Inferior parietal cortex (tissue), 1 donor: Measurements from ENCODE around the gene GRAMD1A.

ENCODE experiments used
- DNase-seq: peaks from one replicate; pipeline ENCODE4 v3.0.0-alpha.2; 2016; ENCODE audit errors: extremely low spot score

GRAMD1A gene

GRCh38 chr19:35053667-35054293 is 53.7 kb downstream of the GRAMD1A start:
- DNase-seq = no peak

DNA sequence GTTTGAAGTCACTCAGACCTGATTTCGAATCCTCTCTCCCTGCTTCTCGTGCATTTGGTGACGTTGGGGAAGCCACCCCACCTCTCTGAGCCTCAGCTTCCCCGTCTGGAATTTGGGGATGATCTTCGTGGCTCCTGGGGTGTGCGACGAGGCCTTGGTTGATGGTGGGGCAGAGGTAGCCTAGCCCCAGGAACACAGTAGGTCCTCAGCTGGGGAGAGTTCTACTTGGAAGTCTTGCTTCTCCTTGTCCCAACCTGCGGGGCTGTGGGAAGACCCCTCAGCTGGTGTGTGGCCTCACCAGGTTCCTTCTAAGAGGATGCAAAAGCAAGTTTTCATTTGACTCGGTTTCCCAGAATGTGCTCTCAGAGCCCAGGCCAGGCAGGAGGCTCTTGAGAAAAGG is 54.5 kb downstream of the GRAMD1A start:
- no peak for DNase-seq

DNA sequence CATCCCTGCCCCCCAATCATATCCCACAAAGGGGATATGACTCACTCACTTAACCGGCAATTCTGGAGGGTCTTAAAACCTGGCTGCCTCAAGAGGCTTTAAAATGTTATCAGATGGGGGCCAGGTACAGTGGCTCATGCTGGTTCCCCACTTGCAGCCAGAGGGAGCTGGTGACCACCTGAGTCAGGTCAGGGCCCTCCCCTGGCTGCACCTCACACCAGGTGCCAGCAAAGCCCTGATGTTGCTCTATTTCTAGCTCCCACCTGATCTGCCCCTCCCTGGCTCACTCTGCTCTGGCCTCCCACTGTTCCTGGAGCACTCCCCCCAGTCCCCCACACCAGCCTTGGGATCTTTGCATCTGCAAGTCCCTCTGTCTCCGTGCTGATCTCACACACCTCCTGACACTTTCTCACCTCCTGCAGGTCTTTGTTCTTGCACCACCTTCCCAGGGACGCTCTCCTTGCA is 55.6 kb downstream of the GRAMD1A start:
- no peak for DNase-seq

DNA sequence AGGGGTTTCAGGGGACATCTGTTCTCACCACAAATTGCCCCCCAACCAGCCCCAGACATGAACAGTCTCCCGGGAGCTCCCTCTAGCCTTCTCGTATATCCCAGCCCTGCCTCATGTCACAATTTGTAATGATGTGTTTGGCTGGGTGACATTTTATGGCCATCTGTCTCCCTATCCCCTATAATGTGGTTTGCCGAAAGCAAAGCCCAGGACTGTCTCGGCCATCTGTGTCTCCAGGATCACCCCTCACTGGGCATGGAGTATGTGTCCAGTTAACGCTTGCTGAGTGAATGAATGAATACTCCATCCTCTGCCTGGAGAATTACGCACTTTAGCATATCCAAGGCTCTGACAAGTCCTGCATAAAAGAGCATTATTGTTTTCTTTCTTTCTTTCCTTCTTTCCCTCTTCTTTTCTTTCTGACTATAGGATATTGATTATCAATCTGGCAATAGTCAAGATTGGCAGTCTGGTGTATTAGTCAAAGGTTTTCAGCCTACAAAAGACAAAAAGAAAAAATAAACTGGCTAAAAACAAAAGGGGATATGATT is 56.5 kb downstream of the GRAMD1A start:
- no peak for DNase-seq

DNA sequence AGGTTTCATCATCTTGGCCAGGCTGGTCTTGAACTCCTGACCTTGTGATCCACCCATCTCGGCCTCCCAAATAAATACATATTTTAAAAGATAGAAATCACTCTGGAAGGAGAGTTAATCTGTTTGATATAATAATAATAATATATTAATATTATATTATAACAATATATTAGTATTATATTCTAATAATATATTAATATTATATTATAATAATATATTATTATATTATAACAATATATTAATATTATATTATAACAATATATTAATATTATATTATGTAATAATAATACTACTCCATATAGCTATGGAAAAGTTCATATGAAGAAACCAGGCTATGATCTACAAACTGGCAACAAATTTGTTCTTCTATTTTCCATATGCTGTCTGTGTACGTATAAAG is 58.2 kb downstream of the GRAMD1A start:
- no peak for DNase-seq

DNA sequence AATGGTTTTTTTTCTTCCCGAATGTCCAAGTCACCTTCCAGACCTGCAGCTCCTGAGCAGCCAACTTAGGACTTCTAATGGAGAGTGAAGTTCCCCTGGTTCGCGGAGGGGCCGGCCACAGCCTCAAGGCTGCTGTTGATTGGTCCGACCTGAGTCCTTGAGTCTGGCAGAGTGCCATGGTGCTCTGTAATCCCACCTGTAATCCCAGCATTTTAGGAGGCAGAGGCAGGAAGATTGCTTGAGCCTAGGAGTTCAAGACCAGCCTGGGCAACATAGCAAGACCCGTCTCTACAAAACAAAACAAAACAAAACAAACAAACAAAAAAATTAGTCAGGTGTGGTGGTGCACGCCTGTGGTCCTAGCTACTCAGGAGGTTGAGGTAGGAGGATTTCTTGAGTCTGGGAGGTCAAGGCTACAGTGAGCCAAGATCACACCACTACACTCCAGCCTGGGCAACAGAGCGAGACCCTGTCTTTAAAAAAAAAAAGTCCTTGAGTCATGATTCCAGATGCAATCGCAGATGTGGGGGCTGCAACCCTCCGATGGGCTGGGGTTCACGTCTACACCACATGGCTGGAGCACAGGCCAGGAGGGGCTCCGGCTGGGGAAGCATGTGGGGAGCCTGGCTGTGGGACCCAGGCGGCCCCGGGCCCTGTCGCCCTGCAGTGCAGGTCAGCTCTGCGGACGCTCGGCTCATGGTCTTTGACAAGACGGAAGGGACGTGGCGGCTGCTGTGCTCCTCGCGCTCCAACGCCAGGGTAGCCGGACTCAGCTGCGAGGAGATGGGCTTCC is 59.1 kb downstream of the GRAMD1A start:
- DNase-seq = no peak

- DNase-seq = no peak
Observed at GRCh38 chr19:35059799-35060091, 59.6 kb downstream of the GRAMD1A start.

DNA sequence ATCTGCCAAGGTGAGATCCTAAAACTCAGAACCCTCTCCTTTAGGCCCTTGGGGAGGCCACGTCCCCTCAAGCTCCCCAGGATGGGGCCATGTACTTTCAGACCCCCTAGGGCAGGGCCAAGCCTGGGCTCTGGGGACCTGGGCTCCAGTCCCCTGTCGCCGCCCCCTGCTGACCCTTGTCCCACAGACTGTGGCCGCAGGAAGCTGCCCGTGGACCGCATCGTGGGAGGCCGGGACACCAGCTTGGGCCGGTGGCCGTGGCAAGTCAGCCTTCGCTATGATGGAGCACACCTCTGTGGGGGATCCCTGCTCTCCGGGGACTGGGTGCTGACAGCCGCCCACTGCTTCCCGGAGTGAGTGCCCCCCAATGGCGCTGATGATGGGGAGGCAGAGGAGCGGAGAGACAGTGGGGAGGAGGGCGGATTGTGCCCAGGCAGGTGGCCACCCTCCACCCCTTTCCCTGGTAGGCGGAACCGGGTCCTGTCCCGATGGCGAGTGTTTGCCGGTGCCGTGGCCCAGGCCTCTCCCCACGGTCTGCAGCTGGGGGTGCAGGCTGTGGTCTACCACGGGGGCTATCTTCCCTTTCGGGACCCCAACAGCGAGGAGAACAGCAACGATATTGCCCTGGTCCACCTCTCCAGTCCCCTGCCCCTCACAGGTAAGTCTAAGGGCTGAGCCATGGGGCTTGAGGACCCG is 60.2 kb downstream of the GRAMD1A start:
- no peak for DNase-seq

DNA sequence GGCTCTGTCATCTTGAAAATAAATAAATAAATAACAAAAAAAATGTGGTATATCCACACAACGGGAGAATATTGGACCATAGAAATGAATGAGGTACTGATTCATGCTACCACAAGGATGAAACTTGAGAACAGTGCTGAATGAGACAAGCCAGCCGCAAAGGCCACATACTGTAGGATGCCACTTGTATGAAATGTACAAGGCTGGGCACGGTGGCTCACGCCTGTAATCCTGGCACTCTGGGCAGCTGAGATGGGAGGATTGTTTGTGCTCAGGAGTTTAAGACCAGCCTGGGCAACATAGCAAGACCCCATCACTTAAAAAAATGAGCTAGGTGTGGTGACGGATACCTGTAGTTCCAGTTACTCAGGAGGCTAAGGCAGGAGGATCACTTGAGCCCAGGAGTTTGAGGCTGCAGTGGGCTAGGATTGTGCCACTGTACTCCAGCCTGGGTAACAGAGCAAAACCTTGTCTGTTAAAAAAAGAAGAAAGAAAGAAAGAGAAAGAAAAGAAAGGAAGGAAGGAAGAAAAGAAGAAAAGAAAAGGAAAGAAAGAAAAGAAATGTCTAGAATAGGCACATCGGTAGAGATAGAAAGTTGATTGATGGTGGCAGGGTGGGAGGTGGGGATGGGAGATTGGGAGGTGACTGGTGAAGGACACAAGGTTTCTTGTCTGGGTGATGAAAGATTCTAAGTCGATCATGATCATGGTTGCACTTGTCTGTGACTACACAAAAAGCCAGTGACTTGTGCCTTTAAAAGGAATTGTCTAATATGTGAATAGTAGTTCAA is 61.7 kb downstream of the GRAMD1A start:
- no peak for DNase-seq

DNA sequence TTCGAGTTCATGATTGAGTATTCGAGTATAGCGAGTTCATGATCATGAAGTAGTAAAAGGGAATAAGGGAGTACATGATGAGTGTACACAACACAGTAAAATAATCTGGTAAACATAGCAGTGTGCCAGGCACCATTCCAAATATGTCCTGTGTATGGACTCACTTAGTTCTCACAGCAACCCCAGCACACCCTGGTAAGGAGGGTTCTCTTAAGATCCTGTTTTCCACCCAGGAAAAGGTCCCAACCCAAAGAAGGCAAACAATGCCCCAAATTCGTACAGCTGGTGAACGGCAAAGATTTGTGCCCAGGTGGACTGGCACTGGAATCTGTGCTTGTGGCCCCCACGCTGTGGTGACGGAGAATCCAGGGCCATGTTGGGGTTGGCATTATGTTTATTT is 62.8 kb downstream of the GRAMD1A start:
- no peak for DNase-seq

GRCh38 chr19:35063940-35064818 is 64.1 kb downstream of the GRAMD1A start:
- no peak for DNase-seq

DNA sequence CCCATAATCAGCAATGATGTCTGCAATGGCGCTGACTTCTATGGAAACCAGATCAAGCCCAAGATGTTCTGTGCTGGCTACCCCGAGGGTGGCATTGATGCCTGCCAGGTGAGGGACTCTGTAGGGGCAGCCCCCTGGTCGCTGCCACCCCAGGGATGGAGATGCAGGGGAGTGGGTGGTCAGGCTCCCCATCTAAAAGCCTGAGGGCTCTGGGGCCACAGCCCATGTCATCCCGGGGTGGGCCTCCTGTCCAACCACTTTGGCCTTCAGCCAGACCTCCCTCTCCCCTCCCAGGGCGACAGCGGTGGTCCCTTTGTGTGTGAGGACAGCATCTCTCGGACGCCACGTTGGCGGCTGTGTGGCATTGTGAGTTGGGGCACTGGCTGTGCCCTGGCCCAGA is 65.5 kb downstream of the GRAMD1A start:
- DNase-seq = no peak

- DNase-seq = no peak
Observed at GRCh38 chr19:35066121-35066520, 66.0 kb downstream of the GRAMD1A start.

DNA sequence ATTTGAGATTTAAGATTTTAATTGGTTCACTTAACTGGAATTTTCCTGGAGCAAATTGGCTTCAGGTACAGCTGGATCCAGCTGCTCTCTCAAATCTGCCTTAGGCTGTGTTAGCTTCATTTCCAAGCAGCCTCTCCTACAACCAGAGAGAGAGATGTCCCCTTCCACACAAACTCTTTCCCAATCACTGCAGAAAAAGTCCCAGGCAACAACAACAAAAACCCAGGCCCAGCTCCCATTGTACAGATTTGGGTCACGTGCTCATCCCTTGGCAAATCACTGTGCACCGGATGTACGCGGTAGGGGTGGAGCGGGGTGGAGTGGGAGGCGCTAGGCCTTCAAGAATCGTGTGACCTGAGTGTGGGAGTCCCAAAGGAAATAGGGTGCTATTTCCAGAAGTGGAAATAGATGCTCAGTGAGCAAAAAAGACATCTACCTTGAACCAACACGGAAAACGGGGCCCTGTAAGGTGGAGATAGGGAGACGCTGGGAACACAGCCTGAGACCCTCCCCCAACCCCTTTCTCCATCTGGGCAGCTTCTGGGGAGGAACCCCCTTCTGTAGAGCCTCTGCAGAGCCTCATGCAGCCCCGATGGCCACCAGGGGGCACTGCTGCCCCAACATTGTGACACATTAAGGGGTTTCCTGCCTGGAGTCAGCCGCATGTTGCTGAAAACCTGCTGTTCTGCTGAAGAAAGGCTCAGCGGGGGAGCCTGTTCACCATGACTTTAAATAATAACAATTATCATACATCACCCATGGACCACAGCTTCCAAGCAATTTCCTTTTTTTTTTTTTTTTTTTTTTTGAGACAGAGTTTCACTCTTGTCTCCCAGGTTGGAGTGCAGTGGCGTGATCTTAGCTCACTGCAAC is 66.8 kb downstream of the GRAMD1A start:
- DNase-seq = peak; percentile 95

- DNase-seq = no peak
Observed at GRCh38 chr19:35068941-35069634, 69.0 kb downstream of the GRAMD1A start.

- peak; percentile 44 for DNase-seq
Observed at GRCh38 chr19:35069696-35070095, 69.6 kb downstream of the GRAMD1A start.

GRCh38 chr19:35070471-35070870 is 70.3 kb downstream of the GRAMD1A start:
- DNase-seq = no peak

- no peak for DNase-seq
Observed at GRCh38 chr19:35073516-35073915, 73.4 kb downstream of the GRAMD1A start.

GRCh38 chr19:35073941-35074340 is 73.8 kb downstream of the GRAMD1A start:
- DNase-seq = no peak
